Transverse colon (tissue), 4 donors: Measurements from ENCODE around the gene KMT2B.

Source experiments
- CTCF ChIP-seq, 5 experiments: fragments of 200-600 bp in 3 of 5; fragments of 450-650 bp in 2 of 5; sonication (generic) in 3 of 5; IDR thresholded peaks; 1 replicate in 2 of 5; 2 replicates in 3 of 5; pipeline ENCODE4 v1.5.1; 2016 to 2017; ENCODE audit warnings: antibody characterized with exemption in 5 of 5, inconsistent platforms in 3 of 5, mild to moderate bottlenecking in 2 of 5, moderate library complexity in 1 of 5
- EP300 ChIP-seq: sonication (generic); formaldehyde crosslinking; IDR thresholded peaks from one replicate; pipeline ENCODE4 v1.6.1; 2017; ENCODE audit warnings: antibody characterized with exemption, low read depth
- POLR2A ChIP-seq: fragments of 450-650 bp; IDR thresholded peaks from one replicate; pipeline ENCODE4 v1.6.1; 2016; ENCODE audit warnings: antibody characterized with exemption, mild to moderate bottlenecking, moderate library complexity
- POLR2AphosphoS5 ChIP-seq, 3 donors: sonication (generic); formaldehyde crosslinking; IDR thresholded peaks; one replicate each; pipeline ENCODE4 v1.6.1; 2016; ENCODE audit warnings: antibody characterized with exemption in 3 of 3

DNA sequence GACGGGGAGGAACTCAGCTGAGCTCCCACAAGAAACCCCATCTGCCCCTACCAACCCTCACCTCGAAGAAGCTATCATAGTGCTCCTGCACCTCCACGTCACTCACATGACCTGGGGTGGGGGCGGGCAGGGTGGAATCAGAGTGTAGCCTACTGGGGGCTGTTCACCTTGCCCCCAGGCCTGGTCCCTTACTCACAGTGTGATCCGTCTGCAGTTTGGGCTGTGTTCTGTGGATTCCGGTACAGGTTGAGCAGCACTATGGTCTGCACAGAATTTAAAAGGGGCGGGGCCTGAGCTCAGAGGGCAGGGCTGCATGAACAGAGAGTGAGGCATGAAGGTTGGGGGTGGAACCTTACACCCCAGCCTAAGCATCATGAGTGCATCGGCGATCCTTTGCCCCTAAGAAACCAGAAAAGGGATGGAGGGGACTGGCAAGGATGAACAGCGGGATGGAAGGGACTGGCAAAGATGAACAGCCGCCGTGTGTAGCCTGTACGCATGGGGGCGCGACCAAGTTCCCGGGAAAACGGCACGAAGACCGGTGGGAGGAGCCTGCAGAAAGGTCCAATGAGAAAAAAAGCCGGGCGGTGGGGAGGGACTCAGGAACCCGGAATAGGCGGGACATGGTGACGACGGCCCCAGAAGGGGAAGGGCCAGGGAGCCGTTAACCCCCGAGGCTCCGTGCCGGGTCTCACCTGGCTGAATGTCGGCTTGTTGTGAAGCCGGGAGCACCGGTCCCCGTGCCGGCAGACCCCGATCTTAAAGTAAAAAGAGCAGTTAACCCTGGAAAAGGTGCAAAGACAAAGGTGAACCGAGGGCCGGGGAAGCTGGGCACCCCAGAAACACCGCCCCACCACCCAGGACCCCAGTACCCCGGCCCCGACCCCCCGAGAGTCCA is 26.9 kb downstream of the KMT2B start:
- TF ChIP-seq POLR2A: no peak
- peak in 3 of 5 experiments; percentile 27 to 41 (median 37) for TF ChIP-seq CTCF (IDR thresholded peaks at IDR 0.05)
- no peak for TF ChIP-seq EP300
- TF ChIP-seq POLR2AphosphoS5 (IDR thresholded peaks at IDR 0.05): no peak
